Measurements from ENCODE around the gene TTPAL.

Gene TTPAL

GRCh38 chr20:44442298-44443070 lies 33.2 kb upstream of the TTPAL start:
- no peak for DNase-seq

- no peak for DNase-seq
These were observed 29.6 kb upstream of the TTPAL start for GRCh38 chr20:44445742-44446710.

GRCh38 chr20:44447827-44448419 lies 27.8 kb upstream of the TTPAL start:
- DNase-seq, result no peak

GRCh38 chr20:44448753-44449546 lies 26.7 kb upstream of the TTPAL start:
- DNase-seq, result no peak

GRCh38 chr20:44449864-44450263 lies 25.8 kb upstream of the TTPAL start:
- no peak for DNase-seq

- no peak for DNase-seq
These were observed 25.3 kb upstream of the TTPAL start for GRCh38 chr20:44450281-44450889.

GRCh38 chr20:44450903-44451450 lies 24.7 kb upstream of the TTPAL start:
- no peak for DNase-seq

GRCh38 chr20:44454306-44454963 lies 21.2 kb upstream of the TTPAL start:
- no peak for DNase-seq

- DNase-seq, result no peak
These were observed 20.5 kb upstream of the TTPAL start for GRCh38 chr20:44455126-44455525.

GRCh38 chr20:44456611-44457010 lies 19.1 kb upstream of the TTPAL start:
- DNase-seq, result no peak

GRCh38 chr20:44457016-44457415 lies 18.7 kb upstream of the TTPAL start:
- DNase-seq, result no peak

- DNase-seq, result no peak
These were observed 16.4 kb upstream of the TTPAL start for GRCh38 chr20:44459271-44459670.

GRCh38 chr20:44460795-44461141 lies 14.9 kb upstream of the TTPAL start:
- DNase-seq, result peak; percentile 21

- no peak for DNase-seq
These were observed 14.4 kb upstream of the TTPAL start for GRCh38 chr20:44461142-44461802.

GRCh38 chr20:44461803-44462174 lies 13.9 kb upstream of the TTPAL start:
- DNase-seq, result no peak

GRCh38 chr20:44463466-44463865 lies 12.2 kb upstream of the TTPAL start:
- no peak for DNase-seq

- no peak for DNase-seq
These were observed 11.2 kb upstream of the TTPAL start for GRCh38 chr20:44464514-44464913.

GRCh38 chr20:44465001-44465560 lies 10.6 kb upstream of the TTPAL start:
- DNase-seq, result no peak

GRCh38 chr20:44467289-44467883 lies 8.3 kb upstream of the TTPAL start:
- DNase-seq, result no peak
